Natural killer cell (primary cell): ENCODE data around the gene POU4F1. TPM values are rescaled to one million over a fixed set of nuclear protein-coding genes. Genes with fewer than 3 reads are reported as not detected.

Source experiments
- ATAC-seq, 3 donors: fragments of 150-1000 bp in 2 of 3; fragments of 200-7000 bp in 1 of 3; cut with Tn5 transposase; 1 replicate in 1 of 3; 2 replicates in 2 of 3; pipeline ENCODE4 v1.10.0; 2021; ENCODE audit warnings: mild to moderate bottlenecking in 2 of 3, moderate library complexity in 2 of 3
- DNase-seq, 2 donors: peaks; one replicate each; pipeline versions ENCODE4 v3.0.0 to v3.0.0-alpha.2; 2013 to 2021; ENCODE audit warnings: mixed read lengths in 1 of 2
- H3K27ac ChIP-seq: one replicate; pipeline ENCODE4 v1.5.1; 2013; ENCODE audit warnings: mild to moderate bottlenecking, low read length
- H3K27me3 ChIP-seq: one replicate; pipeline ENCODE4 v1.6.1; 2013; ENCODE audit warnings: low read length; ENCODE audit not compliant: control insufficient read depth, insufficient read depth
- H3K36me3 ChIP-seq: one replicate; pipeline ENCODE4 v1.6.1; 2013; ENCODE audit warnings: low read length; ENCODE audit not compliant: control insufficient read depth, insufficient read depth
- H3K4me1 ChIP-seq: one replicate; pipeline ENCODE4 v1.6.1; 2013; ENCODE audit warnings: low read length; ENCODE audit not compliant: control insufficient read depth, insufficient read depth
- H3K4me3 ChIP-seq: one replicate; pipeline ENCODE4 v1.5.1; 2013; ENCODE audit warnings: low read length
- H3K9me3 ChIP-seq: one replicate; pipeline ENCODE4 v1.6.1; 2013; ENCODE audit warnings: low read length; ENCODE audit not compliant: control insufficient read depth, insufficient read depth
- H3K27ac Mint-ChIP-seq, 2 donors: one replicate each; pipeline ENCODE4 v1.8.0; 2022; ENCODE audit warnings: mild to moderate bottlenecking in 2 of 2, mixed read lengths in 2 of 2, moderate library complexity in 1 of 2
- H3K27me3 Mint-ChIP-seq, 2 donors: one replicate each; pipeline ENCODE4 v1.8.0; 2022; ENCODE audit warnings: low read depth in 2 of 2, mixed read lengths in 2 of 2
- H3K36me3 Mint-ChIP-seq: one replicate; pipeline ENCODE4 v1.8.0; 2022; ENCODE audit warnings: mixed read lengths
- H3K4me1 Mint-ChIP-seq, 2 donors: one replicate each; pipeline ENCODE4 v1.8.0; 2022; ENCODE audit warnings: mixed read lengths in 2 of 2
- H3K4me3 Mint-ChIP-seq: one replicate; pipeline ENCODE4 v1.8.0; 2022; ENCODE audit warnings: mild to moderate bottlenecking, moderate library complexity, mixed read lengths
- H3K9me3 Mint-ChIP-seq, 2 donors: one replicate each; pipeline ENCODE4 v1.8.0; 2022; ENCODE audit warnings: mixed read lengths in 2 of 2
- CTCF ChIP-seq: fragments of 200-600 bp; IDR thresholded peaks from one replicate; pipeline ENCODE4 v1.8.0; 2022; ENCODE audit warnings: antibody characterized with exemption
- WGBS: methylation state at CpG from one replicate; pipeline ENCODE4 v1.1.7; 2013; ENCODE audit warnings: missing lambda C conversion rate; ENCODE audit not compliant: insufficient coverage; 5-methylcytosine and 5-hydroxymethylcytosine counted together
- intact Hi-C: fragments of 100-400 bp; cut with micrococcal nuclease; formaldehyde crosslinking; loops from one replicate; pipeline ENCODE4 v1.14.2; 2022
- total RNA-seq, 4 donors: library from RNA; stranded (reverse); fragments of 120-200 nt in 1 of 4; gene quantifications; one replicate each; pipeline versions ENCODE4 v1.2.3 to v1.2.4, GENCODE V29; 2013 to 2022

POU4F1 gene
- total RNA-seq, 3 donors from 2014 or later (not counting 1 experiment from before 2014, with no cell fraction given) = 0.10 TPM; not detected in 2

- Histone ChIP-seq H3K4me3 (no peak overlapping the region), H3K36me3 (no peaks in the 10 kb centered on the region), H3K27ac (no peak overlapping the region), H3K27me3 (peaks cover 3% of the 10 kb centered on the region), H3K9me3 (no peaks in the 10 kb centered on the region), H3K4me1 (no peaks in the 10 kb centered on the region)
- no peaks in the 10 kb centered on the region for H3K36me3 Mint-ChIP-seq
- 89% methylated on average over 3 of the region's 4 CpGs for WGBS
- H3K27me3 Mint-ChIP-seq = peaks cover 7 to 9% of the 10 kb centered on the region in 2 donors
- intact Hi-C loops = no loop called here
- peaks cover 0 to 3% of the 10 kb centered on the region in 2 donors for H3K9me3 Mint-ChIP-seq
- H3K4me1 Mint-ChIP-seq = no peaks in the 10 kb centered on the region
- H3K27ac Mint-ChIP-seq = no peak overlapping the region
- no peak overlapping the region for H3K4me3 Mint-ChIP-seq
- no peak for TF ChIP-seq CTCF
- no peak for ATAC-seq
- no peak for DNase-seq
These were observed 27.1 kb downstream of the POU4F1 start for GRCh38 chr13:78576261-78576660.

GRCh38 chr13:78572459-78572858 lies 30.9 kb downstream of the POU4F1 start:
- Mint-ChIP-seq H3K27ac (no peak overlapping the region), H3K27me3 (no peaks in the 10 kb centered on the region), H3K36me3 (no peaks in the 10 kb centered on the region), H3K9me3 (peaks cover 0 to 2% of the 10 kb centered on the region in 2 donors), H3K4me3 (no peak overlapping the region), H3K4me1 (no peaks in the 10 kb centered on the region)
- 91% methylated on average over 4 of the region's 5 CpGs for WGBS
- Histone ChIP-seq H3K4me3 (no peak overlapping the region), H3K4me1 (no peaks in the 10 kb centered on the region), H3K27me3 (no peaks in the 10 kb centered on the region), H3K36me3 (no peaks in the 10 kb centered on the region), H3K9me3 (no peaks in the 10 kb centered on the region), H3K27ac (no peak overlapping the region)
- ATAC-seq = no peak
- intact Hi-C loops = no loop called here
- DNase-seq = no peak
- no peak for TF ChIP-seq CTCF

DNA sequence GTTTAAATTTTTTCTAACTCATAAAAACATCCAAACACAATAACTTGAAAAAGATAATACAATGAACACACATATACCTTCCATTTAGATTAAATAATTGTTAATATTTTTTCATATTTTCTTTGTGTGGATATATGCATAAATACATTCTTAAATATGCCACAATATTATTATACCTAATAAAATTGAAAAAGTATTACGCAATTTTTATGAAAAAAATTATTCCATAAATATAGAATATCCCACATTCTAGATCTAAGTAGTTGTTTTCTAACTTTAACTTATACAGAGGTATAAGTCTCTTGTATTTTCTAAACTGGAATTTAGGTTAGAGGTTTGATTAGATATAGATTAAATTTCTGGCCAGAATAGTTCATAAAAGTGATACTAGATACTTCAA lies 34.3 kb downstream of the POU4F1 start:
- Mint-ChIP-seq H3K4me1 (no peaks in the 10 kb centered on the region), H3K4me3 (no peak overlapping the region), H3K27ac (no peak overlapping the region), H3K27me3 (no peaks in the 10 kb centered on the region), H3K9me3 (no peaks in the 10 kb centered on the region), H3K36me3 (no peaks in the 10 kb centered on the region)
- Histone ChIP-seq H3K36me3 (no peaks in the 10 kb centered on the region), H3K4me3 (no peak overlapping the region), H3K9me3 (no peaks in the 10 kb centered on the region), H3K27me3 (no peaks in the 10 kb centered on the region), H3K27ac (no peak overlapping the region), H3K4me1 (no peaks in the 10 kb centered on the region)
- no CpG with 5 or more reads among the region's 1 CpG for WGBS
- intact Hi-C loops = no loop called here
- no peak for DNase-seq
- TF ChIP-seq CTCF = no peak
- ATAC-seq = no peak

DNA sequence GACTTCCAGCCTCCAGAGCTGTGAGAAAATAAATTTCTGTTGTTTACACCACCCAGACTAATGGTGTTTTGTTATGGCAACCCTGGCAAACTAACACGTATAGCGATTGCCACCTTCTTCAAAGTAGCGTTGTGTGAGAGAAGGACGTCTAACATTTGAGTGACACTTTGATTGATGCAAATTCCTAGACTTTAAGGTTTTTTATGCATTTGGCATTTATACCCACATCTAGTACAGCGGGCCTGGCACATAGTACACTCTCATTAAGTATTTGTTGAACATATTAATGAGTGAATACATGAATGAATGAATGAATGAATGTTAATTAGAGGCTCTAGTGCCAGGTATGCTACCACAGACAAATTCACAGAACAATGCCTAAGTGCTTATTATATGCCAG lies 36.7 kb downstream of the POU4F1 start:
- no peak overlapping the region for H3K27ac ChIP-seq
- 95% methylated on average over 4 of the region's 5 CpGs for WGBS
- ATAC-seq (no peak), DNase-seq (no peak)
- no peaks in the 10 kb centered on the region for H3K9me3 Mint-ChIP-seq
- TF ChIP-seq CTCF = no peak
- H3K9me3 ChIP-seq = no peaks in the 10 kb centered on the region
- H3K36me3 Mint-ChIP-seq = no peaks in the 10 kb centered on the region
- intact Hi-C loops = no loop called here
- H3K36me3 ChIP-seq = no peaks in the 10 kb centered on the region
- no peak overlapping the region for H3K4me3 Mint-ChIP-seq
- H3K4me3 ChIP-seq = no peak overlapping the region
- no peaks in the 10 kb centered on the region for H3K4me1 Mint-ChIP-seq
- H3K4me1 ChIP-seq = no peaks in the 10 kb centered on the region
- peaks cover 0 to 2% of the 10 kb centered on the region in 2 donors for H3K27me3 Mint-ChIP-seq
- H3K27ac Mint-ChIP-seq = no peak overlapping the region
- H3K27me3 ChIP-seq = no peaks in the 10 kb centered on the region
